H1 (cell line): ENCODE results near the gene RBM20. TPM values are rescaled to one million over a fixed set of nuclear protein-coding genes. Genes with fewer than 3 reads are reported as not detected.

ENCODE experiments used
- CEBPB ChIP-seq: IDR thresholded peaks from 2 replicates; pipeline ENCODE4 v1.6.1; 2012; ENCODE audit warnings: low read depth, low read length
- SIN3A ChIP-seq, 2 experiments: IDR thresholded peaks in 1 of 2; conservative IDR thresholded peaks in 1 of 2; 2 replicates each; pipeline ENCODE4 v1.6.1; 2011 to 2012; ENCODE audit warnings: low read length in 2 of 2, improper control_type of control experiment in 1 of 2, low read depth in 1 of 2, mild to moderate bottlenecking in 1 of 2
- SUZ12 ChIP-seq: fragments of 200-600 bp; sonication (generic); IDR thresholded peaks from 2 replicates; pipeline ENCODE4 v1.6.1; 2012; ENCODE audit warnings: mild to moderate bottlenecking, inconsistent platforms, low read length, moderate library complexity, mixed read lengths
- TBP ChIP-seq: IDR thresholded peaks from 2 replicates; pipeline ENCODE4 v1.6.1; 2011; ENCODE audit warnings: low read depth, low read length, improper control_type of control experiment
- TCF12 ChIP-seq: IDR thresholded peaks from 2 replicates; pipeline ENCODE4 v1.6.1; 2011; ENCODE audit warnings: low read depth, mild to moderate bottlenecking, low read length
- polyA plus RNA-seq, 7 experiments: library from polyadenylated mRNA; depleted of rRNA in 3 of 7; stranded (reverse) in 5 of 7; unstranded in 2 of 7; fragments of >200 nt in 5 of 7; fragments of 200-250 nt in 2 of 7; gene quantifications; 1 replicate in 5 of 7; 2 replicates in 1 of 7; 4 replicates in 1 of 7; pipeline versions ENCODE4 v1.2.1 to v1.2.3, GENCODE V29; 2011 to 2013; ENCODE audit warnings: missing spikeins in 2 of 7, mixed read lengths in 2 of 7
- total RNA-seq: library from RNA; stranded (reverse); fragmentation: NEBNext Ultra II Directional; extraction: Animal tissue kit (Norgen Biotek cat#: 25700); gene quantifications from 2 replicates; pipeline ENCODE4 v1.2.1, GENCODE V29; 2021

RBM20 gene
- total and polyA plus RNA-seq, 2 of the 8 experiments (the other 6 are each of a cell fraction or from before 2014, with no cell fraction given): 0.05 to 0.63 TPM

GRCh38 chr10:110790913-110791506 is 146.9 kb downstream of the RBM20 start (continued):
- TF ChIP-seq SIN3A (conservative IDR thresholded peaks at IDR 0.05 in 1 of 2, IDR thresholded peaks at IDR 0.05 in 1 of 2; ENCODE audit: low read depth in 1 of 2, low read length in 2 of 2) (no peak), TCF12 (no peak), SUZ12 (no peak), TBP (no peak), CEBPB (no peak)
